Heart left ventricle (tissue), 16 donors: ENCODE results near the gene SLC29A3. TPM values are rescaled to one million over a fixed set of nuclear protein-coding genes. Genes with fewer than 3 reads are reported as not detected.
A peak's percentile ranks its signal among the peaks of the same experiment; 100 is the strongest.

Experiments
- ATAC-seq, 4 donors: fragments of 200-7000 bp; cut with Tn5 transposase; one replicate each; pipeline ENCODE4 v1.9.1; 2020 to 2022; ENCODE audit warnings: moderate library complexity in 4 of 4, mild to moderate bottlenecking in 3 of 4, moderate number of reproducible peaks in 1 of 4
- DNase-seq, 5 donors: peaks; one replicate each; pipeline ENCODE4 v3.0.0-alpha.2; 2020
- H3K27ac ChIP-seq, 12 donors: fragments of 200-600 bp; sonication (generic) in 4 of 12; one replicate each; pipeline versions ENCODE4 v1.5.0 to v1.8.0; 2016 to 2022; ENCODE audit warnings: mild to moderate bottlenecking in 2 of 12
- H3K27me3 ChIP-seq, 9 donors: fragments of 200-600 bp; sonication (generic) in 2 of 9; one replicate each; pipeline versions ENCODE4 v1.5.1 to v1.8.0; 2016 to 2022; ENCODE audit warnings: mild to moderate bottlenecking in 3 of 9
- H3K36me3 ChIP-seq, 9 donors: fragments of 200-600 bp; sonication (generic) in 2 of 9; one replicate each; pipeline versions ENCODE4 v1.5.0 to v1.8.0; 2018 to 2022; ENCODE audit warnings: mild to moderate bottlenecking in 2 of 9
- H3K4me1 ChIP-seq, 12 donors: fragments of 200-600 bp; sonication (generic) in 4 of 12; one replicate each; pipeline versions ENCODE4 v1.5.0 to v1.8.0; 2016 to 2022; ENCODE audit warnings: mild to moderate bottlenecking in 3 of 12
- H3K4me3 ChIP-seq, 12 donors: fragments of 200-600 bp; sonication (generic) in 4 of 12; one replicate each; pipeline versions ENCODE4 v1.5.0 to v1.8.0; 2017 to 2022; ENCODE audit warnings: mild to moderate bottlenecking in 9 of 12, moderate library complexity in 4 of 12
- H3K9me3 ChIP-seq, 12 donors: fragments of 200-600 bp; sonication (generic) in 4 of 12; one replicate each; pipeline versions ENCODE4 v1.5.0 to v1.8.0; 2016 to 2022; ENCODE audit warnings: mild to moderate bottlenecking in 1 of 12
- POLR2A ChIP-seq, 2 donors: fragments of 450-650 bp; IDR thresholded peaks; one replicate each; pipeline ENCODE4 v1.6.1; 2017; ENCODE audit warnings: antibody characterized with exemption in 2 of 2, mild to moderate bottlenecking in 2 of 2, moderate library complexity in 2 of 2
- WGBS, 4 donors: extraction: QIAGEN DNeasy Blood & Tissue Kit in 2 of 4; methylation state at CpG; one replicate each; pipeline versions ENCODE4 v1.1.5 to v1.1.7; 2013 to 2018; 5-methylcytosine and 5-hydroxymethylcytosine counted together
- intact Hi-C, 10 donors: fragments of 100-400 bp; cut with DNase I; formaldehyde crosslinking; loops; one replicate each; pipeline versions ENCODE4 v1.11.1 to v1.14.2; 2022
- polyA plus RNA-seq, 2 donors: library from polyadenylated mRNA; stranded (reverse); fragments of 200-250 nt; gene quantifications; one replicate each; pipeline ENCODE4 v1.2.3, GENCODE V29; 2013
- total RNA-seq, 9 donors: library from RNA; depleted of rRNA in 2 of 9; stranded (reverse); fragments of >200 nt in 2 of 9; fragmentation: NEBNext Ultra II Directional in 3 of 9; extraction: Animal tissue kit (Norgen Biotek cat#: 25700) in 3 of 9; gene quantifications; one replicate each; pipeline versions ENCODE4 v1.1.0 to v1.2.4, GENCODE V29; 2016 to 2023
- TF ChIP-seq, protein P1 (sequence below), 12 donors: fragments of 200-600 bp; sonication (generic) in 4 of 12; IDR thresholded peaks; one replicate each; pipeline versions ENCODE4 v1.5.0 to v1.8.0; 2018 to 2022; ENCODE audit warnings: antibody characterized with exemption in 12 of 12, mild to moderate bottlenecking in 5 of 12
- donor health status: ischemic (EF 13 %, LVEDD 7.1; RV severe dilation, severe dysfunction).
- donor health status: healthy with polysubstance abuse.
- donor health status: DM: no; HTN: yes; CAD: no.
- donor health status: DM: no; HTN: no; CAD: no.
- donor health status: ischemic (EF 25% LVEDD 6.9; RV normal size, moderate dysfunction).
- donor health status: ischemic (EF 25% LVEDD 5.7; RV mildly dilated, moderate dysfunction).
- donor health status: healthy.
- donor health status: DM: yes; HTN: yes; CAD: no.
- donor health status: ischemic (EF 35%, LVEDD 5.7; RV mildly dilated, moderate dysfunction).
- donor health status: nonischemic (EF 11% LVEDD 7.7; RV severe dilation, severe dysfunction).
- donor health status: DM: yes; HTN: yes; CAD: no.
- donor health status: PGD.
- donor health status: ischemic (EF 29% LVEDD 5.4; RV normal size, mild dysfunction).
- donor health status: nonischemic (EF 23%, LVEDD 6.1; RV moderate dilation, normal function).

SLC29A3 gene
- total and polyA plus RNA-seq, 11 donors = 0.76 to 6.2 (median 1.6) TPM

DNA sequence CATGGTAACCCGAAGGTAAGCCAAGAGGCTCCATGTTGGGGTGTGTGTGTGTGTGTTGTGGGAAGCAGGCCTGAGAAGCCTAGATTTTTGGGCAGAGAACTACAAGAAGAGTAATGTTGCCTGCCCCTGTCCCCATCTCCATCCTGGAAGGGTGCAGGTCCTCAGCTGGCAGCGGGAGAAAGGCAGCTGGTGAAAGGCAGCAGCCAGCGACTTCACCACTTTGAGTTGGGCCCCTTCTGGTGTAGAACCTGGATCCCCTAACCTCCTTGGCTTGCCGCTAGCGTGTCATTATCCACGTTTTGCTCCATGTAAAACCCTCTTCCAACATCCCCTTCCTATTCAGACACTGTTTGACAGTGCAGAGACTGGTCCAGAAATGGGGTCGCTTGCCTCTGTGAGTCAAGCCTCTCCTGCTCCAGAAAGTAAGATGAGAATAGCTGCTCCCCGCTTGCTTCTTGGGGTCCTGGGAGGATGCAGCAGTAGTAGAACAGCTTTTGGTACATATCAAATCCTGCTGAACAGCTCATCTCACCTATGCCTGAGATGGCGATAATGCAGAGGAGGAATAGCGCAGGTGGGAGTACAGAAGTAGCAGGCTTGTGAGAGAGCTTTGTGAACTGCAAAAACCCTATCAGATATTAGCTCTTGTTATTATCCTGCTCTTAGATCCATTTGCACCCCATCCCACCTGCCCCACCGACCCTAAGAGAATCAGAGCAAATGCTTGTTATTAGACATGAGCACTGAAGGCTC is 55.6 kb downstream of the SLC29A3 start:
- 77 to 88% (median 85%) methylated on average over 11 of the region's 11 CpGs for WGBS, 4 donors

DNA sequence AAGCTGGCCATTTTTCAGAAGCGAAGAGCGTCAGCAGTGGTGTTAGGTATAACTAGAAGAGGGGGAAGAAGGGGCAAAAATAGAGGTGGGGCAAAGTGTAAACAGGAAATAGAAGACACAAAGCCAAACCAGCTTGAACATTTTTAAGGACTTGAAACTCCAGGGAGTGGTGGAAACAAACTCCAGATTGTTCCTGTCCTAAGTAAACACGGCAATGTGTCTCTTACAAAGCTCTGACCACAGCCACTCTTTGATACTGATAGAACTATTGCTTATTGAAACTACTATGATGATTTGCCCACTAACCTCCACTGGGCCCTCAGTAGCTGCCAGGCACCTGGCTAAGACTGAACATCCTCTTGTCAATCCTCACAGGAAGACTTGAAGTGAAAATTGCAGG is 56.9 kb downstream of the SLC29A3 start:
- Histone ChIP-seq H3K4me3 (no peak overlapping the region), H3K4me1 (peaks cover 0 to 61% (median 5%) of the 10 kb centered on the region in 12 donors), H3K36me3 (no peaks in the 10 kb centered on the region), H3K9me3 (no peaks in the 10 kb centered on the region), H3K27ac (peak overlapping the region in 1 of 12 donors; percentile 90), H3K27me3 (no peaks in the 10 kb centered on the region)
- intact Hi-C loops = loop anchor here in 5 of 10 donors (2.0 to 5.0 kb wide), 3 partner anchors 54 to 59 kb away; partner anchors contain the start of gene SLC29A3 (in 3 of the 5)
- TF ChIP-seq, protein P1, sequence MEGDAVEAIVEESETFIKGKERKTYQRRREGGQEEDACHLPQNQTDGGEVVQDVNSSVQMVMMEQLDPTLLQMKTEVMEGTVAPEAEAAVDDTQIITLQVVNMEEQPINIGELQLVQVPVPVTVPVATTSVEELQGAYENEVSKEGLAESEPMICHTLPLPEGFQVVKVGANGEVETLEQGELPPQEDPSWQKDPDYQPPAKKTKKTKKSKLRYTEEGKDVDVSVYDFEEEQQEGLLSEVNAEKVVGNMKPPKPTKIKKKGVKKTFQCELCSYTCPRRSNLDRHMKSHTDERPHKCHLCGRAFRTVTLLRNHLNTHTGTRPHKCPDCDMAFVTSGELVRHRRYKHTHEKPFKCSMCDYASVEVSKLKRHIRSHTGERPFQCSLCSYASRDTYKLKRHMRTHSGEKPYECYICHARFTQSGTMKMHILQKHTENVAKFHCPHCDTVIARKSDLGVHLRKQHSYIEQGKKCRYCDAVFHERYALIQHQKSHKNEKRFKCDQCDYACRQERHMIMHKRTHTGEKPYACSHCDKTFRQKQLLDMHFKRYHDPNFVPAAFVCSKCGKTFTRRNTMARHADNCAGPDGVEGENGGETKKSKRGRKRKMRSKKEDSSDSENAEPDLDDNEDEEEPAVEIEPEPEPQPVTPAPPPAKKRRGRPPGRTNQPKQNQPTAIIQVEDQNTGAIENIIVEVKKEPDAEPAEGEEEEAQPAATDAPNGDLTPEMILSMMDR (IDR thresholded peaks at IDR 0.05) = no peak
- no peak for TF ChIP-seq POLR2A (IDR thresholded peaks at IDR 0.05)
- ATAC-seq (no peak), DNase-seq (no peak)
- 60 to 63% (median 62%) methylated on average over 3 of the region's 3 CpGs for WGBS, 4 donors

More for the DNA sequence above, 55.6 kb downstream of the SLC29A3 start:
- intact Hi-C loops = loop anchor here in 5 of 10 donors (5.0 kb wide), 2 partner anchors 52 to 57 kb away; partner anchors contain the start of gene SLC29A3 (in 2 of the 5)
- H3K4me3 ChIP-seq = no peak overlapping the region
- no peaks in the 10 kb centered on the region for H3K27me3 ChIP-seq
- H3K27ac ChIP-seq = peak overlapping the region in 2 of 12 donors; percentile 1 to 85
- no peaks in the 10 kb centered on the region for H3K9me3 ChIP-seq
- no peak for ATAC-seq
- TF ChIP-seq, protein P1 (IDR thresholded peaks at IDR 0.05) = no peak
- TF ChIP-seq POLR2A (IDR thresholded peaks at IDR 0.05) = no peak
- H3K36me3 ChIP-seq = no peaks in the 10 kb centered on the region
- no peak for DNase-seq
- H3K4me1 ChIP-seq = peaks cover 0 to 63% (median 5%) of the 10 kb centered on the region in 12 donors

DNA sequence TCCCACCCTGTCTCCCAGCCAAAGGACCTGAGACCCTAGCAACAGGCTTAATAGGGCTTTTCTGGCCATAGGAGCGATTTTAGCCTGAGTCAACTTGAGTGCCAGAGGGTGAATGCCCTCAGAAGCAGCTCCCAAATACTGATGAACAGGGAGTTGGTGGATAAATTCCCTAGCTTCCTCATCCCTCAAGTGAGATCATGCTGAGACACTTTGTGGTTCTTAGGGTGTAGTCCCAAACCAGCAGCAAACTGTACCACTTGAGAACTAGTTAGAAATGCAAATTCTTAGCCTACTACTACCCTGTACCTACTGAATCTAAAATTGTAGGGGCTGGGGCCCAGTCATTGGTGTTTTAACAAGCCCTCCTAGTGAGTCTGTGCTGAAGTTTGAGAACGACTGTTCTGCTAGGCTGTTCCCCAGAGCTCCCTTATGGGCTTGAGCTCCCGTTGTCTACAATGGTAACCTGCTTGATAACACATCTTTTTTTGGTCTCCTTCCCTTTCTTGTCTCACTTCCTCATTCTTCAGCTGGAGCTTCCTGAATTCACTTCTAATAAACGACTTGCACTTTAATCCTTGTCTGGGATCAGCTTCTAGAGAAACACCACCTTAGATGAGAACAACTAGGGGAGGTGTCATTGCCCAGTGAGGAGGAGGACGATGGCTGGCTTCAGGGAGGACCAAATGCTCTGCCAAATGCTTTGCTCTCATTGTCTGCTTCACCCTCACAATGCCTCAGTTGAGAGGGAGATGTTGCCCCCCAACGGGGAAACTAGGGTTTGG is 59.5 kb downstream of the SLC29A3 start:
- Histone ChIP-seq H3K9me3 (no peaks in the 10 kb centered on the region), H3K27me3 (no peaks in the 10 kb centered on the region), H3K27ac (peak overlapping the region in 1 of 12 donors; percentile 90), H3K4me3 (no peak overlapping the region), H3K4me1 (peaks cover 0 to 36% (median 5%) of the 10 kb centered on the region in 12 donors), H3K36me3 (no peaks in the 10 kb centered on the region)
- TF ChIP-seq, protein P1 (IDR thresholded peaks at IDR 0.05) = no peak
- no peak for TF ChIP-seq POLR2A (IDR thresholded peaks at IDR 0.05)
- 59 to 70% (median 65%) methylated on average over 6 of the region's 6 CpGs for WGBS, 4 donors
- ATAC-seq = no peak
- intact Hi-C loops = loop anchor here in 4 of 10 donors (5.0 kb wide), 2 partner anchors 56 to 61 kb away; partner anchors contain the start of gene SLC29A3 (in 2 of the 4)
- DNase-seq = no peak
